OCI-LY1 (cell line): ENCODE measurements around the gene EFCAB7.

Experiments
- CTCF ChIP-seq: fragments of 200-600 bp; sonication (generic), shearing (Covaris generic); IDR thresholded peaks from 2 replicates; pipeline ENCODE4 v1.5.1; 2017; ENCODE audit warnings: mild to moderate bottlenecking, antibody characterized with exemption, low read length, moderate library complexity, mixed read lengths
- EZH2 ChIP-seq: fragments of 200-600 bp; sonication (generic), shearing (Covaris generic); IDR thresholded peaks from 2 replicates; pipeline ENCODE4 v1.8.0; 2017; ENCODE audit warnings: borderline replicate concordance, mixed run types, mild to moderate bottlenecking, antibody characterized with exemption, low read length, moderate library complexity, mixed read lengths

DNA sequence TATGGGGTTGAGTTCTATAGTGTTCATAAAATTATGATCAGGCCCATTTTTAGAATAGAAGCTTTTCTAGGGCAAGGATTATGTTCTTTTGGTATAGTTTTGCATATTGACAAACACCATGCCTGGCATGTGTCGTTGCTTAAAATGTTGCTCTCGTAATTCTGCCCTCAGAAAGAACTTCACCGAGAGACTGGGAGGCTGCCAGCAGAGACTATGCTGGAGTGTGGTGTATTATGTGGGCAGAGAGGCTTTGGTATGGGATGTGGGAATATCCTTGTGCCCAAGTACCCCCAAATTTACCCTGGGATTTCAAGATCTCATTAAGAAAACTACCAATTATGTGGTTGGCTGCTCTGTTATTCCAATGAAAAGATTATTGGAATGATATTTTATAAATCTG lies 97.8 kb downstream of the EFCAB7 start:
- TF ChIP-seq CTCF (no peak), EZH2 (no peak)
